ENCODE measurements around the gene ATP1B2. TPM values are rescaled to one million over a fixed set of nuclear protein-coding genes. Genes with fewer than 3 reads are reported as not detected.
A peak's percentile ranks its signal among the peaks of the same experiment; 100 is the strongest.

ATP1B2 gene
- total and polyA plus RNA-seq, 8 donors, result 0.12 to 0.90 (median 0.55) TPM; not detected in 3

GRCh38 chr17:7700510-7700909 is 49.8 kb downstream of the ATP1B2 start:
- no peak for DNase-seq

GRCh38 chr17:7701681-7702080 is 51.0 kb downstream of the ATP1B2 start:
- DNase-seq, result no peak
- intact Hi-C loops (cut with DNase I; ENCODE audit: low total_unique reads), result no loop called here
- TF ChIP-seq CTCF (IDR thresholded peaks at IDR 0.05), result no peak
- TF ChIP-seq EP300 (IDR thresholded peaks at IDR 0.05), result no peak
- TF ChIP-seq POLR2A (IDR thresholded peaks at IDR 0.05), result no peak
- no peak for TF ChIP-seq POLR2AphosphoS5 (IDR thresholded peaks at IDR 0.05)
- Histone ChIP-seq H3K4me1 (peaks cover 14 to 26% (median 19%) of the 10 kb centered on the region in 4 donors), H3K9me3 (no peaks in the 10 kb centered on the region), H3K36me3 (peaks cover 9 to 37% (median 36%) of the 10 kb centered on the region in 4 donors), H3K27me3 (peaks cover 15 to 60% (median 27%) of the 10 kb centered on the region in 3 donors), H3K27ac (no peak overlapping the region), H3K4me3 (no peak overlapping the region)
- 93 to 96% (median 94%) methylated on average over 8 to 14 of the region's 14 CpGs for WGBS, 5 donors

More at GRCh38 chr17:7700510-7700909, 49.8 kb downstream of the ATP1B2 start:
- Histone ChIP-seq H3K27me3 (peaks cover 12 to 48% (median 21%) of the 10 kb centered on the region in 3 donors), H3K36me3 (peaks cover 9 to 49% (median 42%) of the 10 kb centered on the region in 4 donors), H3K27ac (no peak overlapping the region), H3K4me1 (peaks cover 12 to 21% (median 16%) of the 10 kb centered on the region in 4 donors), H3K9me3 (no peaks in the 10 kb centered on the region), H3K4me3 (no peak overlapping the region)
- TF ChIP-seq POLR2A (IDR thresholded peaks at IDR 0.05) (no peak), CTCF (IDR thresholded peaks at IDR 0.05) (no peak), EP300 (IDR thresholded peaks at IDR 0.05) (no peak), POLR2AphosphoS5 (IDR thresholded peaks at IDR 0.05) (no peak)
- 93 to 99% (median 97%) methylated on average over 7 of the region's 7 CpGs for WGBS, 5 donors
- intact Hi-C loops (cut with DNase I; ENCODE audit: low total_unique reads), result no loop called here

- DNase-seq, result no peak
- intact Hi-C loops (cut with DNase I; ENCODE audit: low total_unique reads), result no loop called here
- TF ChIP-seq CTCF (IDR thresholded peaks at IDR 0.05) (no peak), EP300 (IDR thresholded peaks at IDR 0.05) (no peak), POLR2A (IDR thresholded peaks at IDR 0.05) (no peak), POLR2AphosphoS5 (IDR thresholded peaks at IDR 0.05) (no peak)
- Histone ChIP-seq H3K9me3 (no peaks in the 10 kb centered on the region), H3K4me3 (no peak overlapping the region), H3K4me1 (peaks cover 14 to 26% (median 19%) of the 10 kb centered on the region in 4 donors), H3K36me3 (peaks cover 9 to 35% (median 33%) of the 10 kb centered on the region in 4 donors), H3K27me3 (peaks cover 15 to 71% (median 32%) of the 10 kb centered on the region in 3 donors), H3K27ac (no peak overlapping the region)
- 91 to 96% (median 92%) methylated on average over 5 to 13 of the region's 13 CpGs for WGBS, 5 donors
Observed at GRCh38 chr17:7702776-7703175, 52.0 kb downstream of the ATP1B2 start.

- intact Hi-C loops (cut with DNase I; ENCODE audit: low total_unique reads), result no loop called here
- H3K36me3 ChIP-seq, result peaks cover 9 to 29% (median 29%) of the 10 kb centered on the region in 4 donors
- TF ChIP-seq EP300 (IDR thresholded peaks at IDR 0.05), result no peak
- TF ChIP-seq POLR2A (IDR thresholded peaks at IDR 0.05), result no peak
- no peak for TF ChIP-seq CTCF (IDR thresholded peaks at IDR 0.05)
- TF ChIP-seq POLR2AphosphoS5 (IDR thresholded peaks at IDR 0.05), result no peak
- peak; percentile 29 to 95 for DNase-seq
- peaks cover 14 to 26% (median 19%) of the 10 kb centered on the region in 4 donors for H3K4me1 ChIP-seq
- H3K27me3 ChIP-seq, result peaks cover 15 to 81% (median 33%) of the 10 kb centered on the region in 3 donors
- H3K9me3 ChIP-seq, result no peaks in the 10 kb centered on the region
- no peak overlapping the region for H3K4me3 ChIP-seq
- no peak overlapping the region for H3K27ac ChIP-seq
- 21 to 37% (median 34%) methylated on average over 24 of the region's 24 CpGs for WGBS, 5 donors
Observed at GRCh38 chr17:7703584-7704479, 53.1 kb downstream of the ATP1B2 start.

Data from stomach (tissue), 9 donors.